Fibroblast of lung (primary cell): Measurements from ENCODE around the gene C5AR1.

Experiments used
- CTCF ChIP-seq, 2 donors: IDR thresholded peaks in 1 of 2; conservative IDR thresholded peaks in 1 of 2; 1 replicate in 1 of 2; 2 replicates in 1 of 2; pipeline ENCODE4 v1.5.1; 2011 to 2012; ENCODE audit warnings: low read length in 2 of 2, control low read depth in 1 of 2, inconsistent platforms in 1 of 2, low read depth in 1 of 2, mild to moderate bottlenecking in 1 of 2
- EZH2 ChIP-seq: IDR thresholded peaks from 2 replicates; pipeline ENCODE4 v1.5.1; 2012; ENCODE audit warnings: low read length, control low read depth, mild to moderate bottlenecking; ENCODE audit errors: missing control alignments

DNA sequence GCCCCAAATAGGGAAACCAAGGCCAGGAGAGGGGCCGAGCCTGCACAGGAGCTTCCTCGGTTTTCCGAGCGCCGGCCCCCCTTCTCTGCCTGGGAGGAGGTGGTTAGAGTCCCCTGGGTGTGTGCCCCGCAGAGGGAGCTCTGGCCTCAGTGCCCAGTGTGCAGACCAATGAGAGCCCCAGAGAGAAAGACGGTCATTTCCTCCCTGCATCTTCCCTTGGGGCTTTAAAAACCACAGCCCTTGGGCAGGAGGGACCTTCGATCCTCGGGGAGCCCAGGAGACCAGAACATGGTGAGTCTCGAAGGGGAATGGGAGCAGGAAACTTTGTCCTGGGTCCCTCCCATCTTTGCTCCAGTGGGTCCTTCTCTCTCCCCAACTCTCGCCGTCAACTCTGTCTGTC lies at the start of gene C5AR1:
- TF ChIP-seq CTCF (conservative IDR thresholded peaks at IDR 0.05 in 1 of 2, IDR thresholded peaks at IDR 0.05 in 1 of 2; ENCODE audit: low read depth in 1 of 2, low read length in 2 of 2) (no peak), EZH2 (no peak)
